Mammary epithelial cell (primary cell): ENCODE data around the gene MSI2.

Experiments
- CTCF ChIP-seq, 2 donors: IDR thresholded peaks in 1 of 2; conservative IDR thresholded peaks in 1 of 2; 2 replicates each; pipeline ENCODE4 v1.5.1; 2011 to 2012; ENCODE audit warnings: inconsistent platforms in 2 of 2, low read length in 2 of 2, mild to moderate bottlenecking in 2 of 2, control low read depth in 1 of 2, low read depth in 1 of 2; ENCODE audit not compliant: insufficient read depth in 1 of 2; ENCODE audit errors: extremely low read depth in 1 of 2
- EZH2 ChIP-seq: IDR thresholded peaks from 2 replicates; pipeline ENCODE4 v1.6.1; 2012; ENCODE audit warnings: low read length, inconsistent platforms, borderline replicate concordance

- TF ChIP-seq CTCF (conservative IDR thresholded peaks at IDR 0.05 in 1 of 2, IDR thresholded peaks at IDR 0.05 in 1 of 2; ENCODE audit: extremely low read depth in 1 of 2, insufficient read depth in 1 of 2, low read depth in 1 of 2, low read length in 2 of 2), result no peak
- no peak for TF ChIP-seq EZH2
These were observed 207.0 kb downstream of the MSI2 start for GRCh38 chr17:57463103-57463885.
